Measurements from ENCODE around the gene DECR2. TPM values are rescaled to one million over a fixed set of nuclear protein-coding genes. Genes with fewer than 3 reads are reported as not detected.

Gene DECR2
- total and polyA plus RNA-seq, 2 of the 13 experiments (the other 11 are each of a cell fraction or from before 2014, with no cell fraction given) = 36.3 to 44.6 TPM

GRCh38 chr16:352547-353403 lies 48.9 kb upstream of the DECR2 start, which contains the start of gene AXIN1 (continued):
- peak; percentile 79; the same call in 1 of the 2 replicates for TF ChIP-seq ZNF687 (CRISPR knock-in tag; IDR thresholded peaks at IDR 0.05)
- TF ChIP-seq BRCA1 (CRISPR knock-in tag; IDR thresholded peaks at IDR 0.05) = 0 out of 2 replicates have a peak, but pooled peaks have one; percentile 53
- no peak for TF ChIP-seq HMGA1 (CRISPR knock-in tag; conservative IDR thresholded peaks at IDR 0.05)
- TF ChIP-seq ZNF709 (CRISPR knock-in tag; IDR thresholded peaks at IDR 0.05) = peak; percentile 78
- 0 out of 2 replicates have a peak, but pooled peaks have one; percentile 17 for TF ChIP-seq NFAT5 (CRISPR knock-in tag; IDR thresholded peaks at IDR 0.05)
- TF ChIP-seq MXI1 (IDR thresholded peaks at IDR 0.05; ENCODE audit: borderline replicate concordance, low read depth, low read length) = peak; percentile 67; the same call in 1 of the 3 replicates
- TF ChIP-seq SNAPC2 (CRISPR knock-in tag; IDR thresholded peaks at IDR 0.05) = 0 out of 2 replicates have a peak, but pooled peaks have one; percentile 38
- peak; percentile 58; the same call in 1 of the 2 replicates for TF ChIP-seq ZFP91 (CRISPR knock-in tag; IDR thresholded peaks at IDR 0.05; ENCODE audit: borderline replicate concordance)
- TF ChIP-seq ZNF605 (CRISPR knock-in tag; IDR thresholded peaks at IDR 0.05) = peak; percentile 82
- TF ChIP-seq FOXK2 (IDR thresholded peaks at IDR 0.05) = peak; percentile 41; the same call in 1 of the 2 replicates
- TF ChIP-seq STAG1 (CRISPR knock-in tag; IDR thresholded peaks at IDR 0.05) = peak; percentile 55
- no peak for TF ChIP-seq LCORL (IDR thresholded peaks at IDR 0.05)
- peak; percentile 71 for TF ChIP-seq LCORL (CRISPR knock-in tag; IDR thresholded peaks at IDR 0.05)
- TF ChIP-seq MXD3 (CRISPR knock-in tag; IDR thresholded peaks at IDR 0.05) = peak; percentile 74; the same call in 1 of the 2 replicates
- TF ChIP-seq DMAP1 (CRISPR knock-in tag; IDR thresholded peaks at IDR 0.05) = peak; percentile 60; the same call in 1 of the 2 replicates

All from HepG2 (cell line).